Measurements from ENCODE around the gene MFSD1. TPM values are rescaled to one million over a fixed set of nuclear protein-coding genes. Genes with fewer than 3 reads are reported as not detected.

Gene MFSD1
- total RNA-seq, 1 experiment from 2014 or later = 38.6 TPM

DNA sequence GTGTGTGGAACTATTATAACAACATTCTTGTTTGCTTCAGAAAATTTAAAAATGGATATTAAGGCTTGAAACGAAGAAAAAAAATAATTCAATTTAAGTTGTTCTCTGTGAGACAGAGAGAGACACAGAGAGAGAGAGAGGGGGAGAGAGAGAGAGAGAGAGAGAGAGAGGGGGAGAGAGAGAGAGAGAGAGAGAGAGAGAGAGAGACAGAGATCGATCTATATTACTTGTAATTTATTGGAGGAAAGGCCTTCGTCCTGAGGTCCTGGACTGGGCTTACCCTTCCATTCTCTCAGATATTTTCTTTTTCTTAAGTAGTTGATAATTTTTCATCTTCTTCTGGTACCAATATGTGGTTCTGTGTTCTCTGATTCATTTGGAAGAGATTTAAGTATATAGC, 25.9 kb downstream of the MFSD1 start:
- no peaks in the 10 kb centered on the region for H3K4me1 ChIP-seq (replicated peaks; ENCODE audit: insufficient read depth)
- H3K27ac ChIP-seq = no peak overlapping the region
- H3K79me2 ChIP-seq (ENCODE audit: low read depth) = no peaks in the 10 kb centered on the region
- no peaks in the 10 kb centered on the region for H3K9me3 ChIP-seq (ENCODE audit: insufficient read depth, low read depth)
- H3K4me2 ChIP-seq = no peak overlapping the region
- intact Hi-C loops (cut with micrococcal nuclease; ENCODE audit: unreplicated experiment) = no loop called here
- TF ChIP-seq, protein P1, sequence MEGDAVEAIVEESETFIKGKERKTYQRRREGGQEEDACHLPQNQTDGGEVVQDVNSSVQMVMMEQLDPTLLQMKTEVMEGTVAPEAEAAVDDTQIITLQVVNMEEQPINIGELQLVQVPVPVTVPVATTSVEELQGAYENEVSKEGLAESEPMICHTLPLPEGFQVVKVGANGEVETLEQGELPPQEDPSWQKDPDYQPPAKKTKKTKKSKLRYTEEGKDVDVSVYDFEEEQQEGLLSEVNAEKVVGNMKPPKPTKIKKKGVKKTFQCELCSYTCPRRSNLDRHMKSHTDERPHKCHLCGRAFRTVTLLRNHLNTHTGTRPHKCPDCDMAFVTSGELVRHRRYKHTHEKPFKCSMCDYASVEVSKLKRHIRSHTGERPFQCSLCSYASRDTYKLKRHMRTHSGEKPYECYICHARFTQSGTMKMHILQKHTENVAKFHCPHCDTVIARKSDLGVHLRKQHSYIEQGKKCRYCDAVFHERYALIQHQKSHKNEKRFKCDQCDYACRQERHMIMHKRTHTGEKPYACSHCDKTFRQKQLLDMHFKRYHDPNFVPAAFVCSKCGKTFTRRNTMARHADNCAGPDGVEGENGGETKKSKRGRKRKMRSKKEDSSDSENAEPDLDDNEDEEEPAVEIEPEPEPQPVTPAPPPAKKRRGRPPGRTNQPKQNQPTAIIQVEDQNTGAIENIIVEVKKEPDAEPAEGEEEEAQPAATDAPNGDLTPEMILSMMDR (conservative IDR thresholded peaks at IDR 0.05) = no peak
- TF ChIP-seq EZH2 (IDR thresholded peaks at IDR 0.05; ENCODE audit: low read depth) = no peak
- peaks cover 4% of the 10 kb centered on the region; the same call in 1 of the 2 replicates for H4K20me1 ChIP-seq (ENCODE audit: insufficient read depth)
- H3K9me2 ChIP-seq (ENCODE audit: insufficient read depth) = no peaks in the 10 kb centered on the region; the same call in 1 of the 2 replicates
- no peak overlapping the region for H2AFZ ChIP-seq
- DNase-seq = no peak
- peaks cover 18% of the 10 kb centered on the region; the same call in 1 of the 2 replicates for H3K36me3 ChIP-seq (ENCODE audit: low read depth)
- POLR2A ChIA-PET (ENCODE audit: unreplicated experiment) = no interaction called here
- CTCF ChIA-PET = interaction anchor here (0.7 kb wide), 1 partner anchor 344 kb away, joined by 6 read pairs; no protein-coding TSS in a partner anchor
- 0 out of 2 replicates have a peak, but pooled peaks cover 4% of the 10 kb centered on the region for H3F3A ChIP-seq (ENCODE audit: insufficient read depth, low read depth)
- no peak overlapping the region for H3K4me3 ChIP-seq
- no TSS peak for BruUV-seq (replicated peaks)
- H3K27me3 ChIP-seq (ENCODE audit: insufficient read depth, low read depth) = no peaks in the 10 kb centered on the region

DNA sequence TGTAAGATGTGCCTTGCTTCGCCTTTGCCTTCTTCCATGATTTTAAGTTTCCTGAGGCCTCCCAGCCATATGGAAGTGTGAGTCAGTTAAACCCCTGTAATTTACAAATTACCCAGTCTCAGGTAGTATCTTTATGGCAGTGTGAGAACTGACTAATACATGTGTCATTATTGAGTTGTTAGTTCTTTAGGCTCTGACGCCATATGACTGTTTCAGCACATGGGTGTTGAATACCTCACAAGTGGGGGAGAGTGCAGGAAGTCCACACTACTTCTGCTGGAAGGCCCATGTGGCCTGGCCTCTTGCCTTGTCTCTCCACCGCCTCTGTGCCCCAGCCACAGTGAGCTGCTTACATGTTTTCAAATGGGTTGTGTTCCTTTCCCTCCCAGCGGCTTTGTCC, 28.5 kb downstream of the MFSD1 start:
- H3K4me2 ChIP-seq = no peak overlapping the region
- DNase-seq = no peak
- no peaks in the 10 kb centered on the region; the same call in 1 of the 2 replicates for H3K9me2 ChIP-seq (ENCODE audit: insufficient read depth)
- no peak overlapping the region for H3K27ac ChIP-seq
- no peak overlapping the region for H3K4me3 ChIP-seq
- 0 out of 2 replicates have a peak, but pooled peaks cover 4% of the 10 kb centered on the region for H3F3A ChIP-seq (ENCODE audit: insufficient read depth, low read depth)
- no TSS peak for BruUV-seq (replicated peaks)
- peaks cover 15% of the 10 kb centered on the region; the same call in 1 of the 2 replicates for H3K36me3 ChIP-seq (ENCODE audit: low read depth)
- POLR2A ChIA-PET (ENCODE audit: unreplicated experiment) = no interaction called here
- H2AFZ ChIP-seq = no peak overlapping the region
- H3K9me3 ChIP-seq (ENCODE audit: insufficient read depth, low read depth) = no peaks in the 10 kb centered on the region
- CTCF ChIA-PET = no interaction called here
- intact Hi-C loops (cut with micrococcal nuclease; ENCODE audit: unreplicated experiment) = no loop called here
- TF ChIP-seq, protein P1 (conservative IDR thresholded peaks at IDR 0.05) = no peak
- TF ChIP-seq EZH2 (IDR thresholded peaks at IDR 0.05; ENCODE audit: low read depth) = no peak
- H3K27me3 ChIP-seq (ENCODE audit: insufficient read depth, low read depth) = no peaks in the 10 kb centered on the region
- H4K20me1 ChIP-seq (ENCODE audit: insufficient read depth) = no peaks in the 10 kb centered on the region
- no peaks in the 10 kb centered on the region for H3K4me1 ChIP-seq (replicated peaks; ENCODE audit: insufficient read depth)
- H3K79me2 ChIP-seq (ENCODE audit: low read depth) = no peaks in the 10 kb centered on the region

DNA sequence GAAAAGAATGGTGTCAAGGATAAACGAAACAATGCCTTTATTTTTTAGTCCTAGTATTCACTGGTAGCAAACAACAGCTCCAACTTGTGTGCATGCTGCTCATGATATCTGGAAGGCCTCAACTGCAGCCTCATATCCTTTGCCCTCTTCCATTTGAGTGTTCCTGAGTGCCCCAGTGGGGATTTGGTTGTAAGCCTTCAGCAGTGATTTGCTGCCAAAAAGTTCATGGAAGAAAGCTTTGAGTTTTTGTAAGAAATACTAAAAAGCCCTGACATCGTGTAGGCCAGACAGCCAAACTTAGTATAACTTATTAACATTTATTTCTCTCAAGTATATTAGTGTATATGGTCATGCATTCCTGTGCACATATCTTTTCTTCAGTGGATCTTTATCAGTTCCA, 30.0 kb downstream of the MFSD1 start:
- no peaks in the 10 kb centered on the region; the same call in 1 of the 2 replicates for H3K9me2 ChIP-seq (ENCODE audit: insufficient read depth)
- intact Hi-C loops (cut with micrococcal nuclease; ENCODE audit: unreplicated experiment) = no loop called here
- H3F3A ChIP-seq (ENCODE audit: insufficient read depth, low read depth) = 0 out of 2 replicates have a peak, but pooled peaks cover 4% of the 10 kb centered on the region
- no peak for DNase-seq
- TF ChIP-seq, protein P1 (conservative IDR thresholded peaks at IDR 0.05) = no peak
- no peak for TF ChIP-seq EZH2 (IDR thresholded peaks at IDR 0.05; ENCODE audit: low read depth)
- no peak overlapping the region for H3K27ac ChIP-seq
- BruUV-seq (replicated peaks) = no TSS peak
- H2AFZ ChIP-seq = no peak overlapping the region
- H3K36me3 ChIP-seq (ENCODE audit: low read depth) = peaks cover 15% of the 10 kb centered on the region; the same call in 1 of the 2 replicates
- POLR2A ChIA-PET (ENCODE audit: unreplicated experiment) = no interaction called here
- no peak overlapping the region for H3K4me2 ChIP-seq
- CTCF ChIA-PET = no interaction called here
- H3K4me3 ChIP-seq = no peak overlapping the region
- no peaks in the 10 kb centered on the region for H4K20me1 ChIP-seq (ENCODE audit: insufficient read depth)
- no peaks in the 10 kb centered on the region for H3K9me3 ChIP-seq (ENCODE audit: insufficient read depth, low read depth)
- no peaks in the 10 kb centered on the region for H3K79me2 ChIP-seq (ENCODE audit: low read depth)
- no peaks in the 10 kb centered on the region for H3K4me1 ChIP-seq (replicated peaks; ENCODE audit: insufficient read depth)
- no peaks in the 10 kb centered on the region for H3K27me3 ChIP-seq (ENCODE audit: insufficient read depth, low read depth)

Data from PC-9 (cell line).